Vagina (tissue), 2 donors: Measurements from ENCODE around the gene RPH3AL. TPM values are rescaled to one million over a fixed set of nuclear protein-coding genes. Genes with fewer than 3 reads are reported as not detected.

Source experiments
- DNase-seq, 2 donors: peaks; one replicate each; pipeline ENCODE4 v3.0.0-alpha.2; 2017; ENCODE audit errors: extremely low spot score in 2 of 2
- H3K27ac ChIP-seq: fragments of 200-600 bp; sonication (generic); one replicate; pipeline ENCODE4 v1.5.1; 2019
- H3K27me3 ChIP-seq: fragments of 200-600 bp; sonication (generic); one replicate; pipeline ENCODE4 v1.5.1; 2019
- H3K36me3 ChIP-seq, 2 donors: fragments of 200-600 bp; sonication (generic); one replicate each; pipeline ENCODE4 v1.5.1; 2017 to 2019
- H3K4me1 ChIP-seq: fragments of 200-600 bp; sonication (generic); one replicate; pipeline ENCODE4 v1.5.1; 2019
- H3K4me3 ChIP-seq, 2 donors: fragments of 200-600 bp; sonication (generic); 1 replicate in 1 of 2; 2 replicates in 1 of 2; pipeline ENCODE4 v1.5.1; 2016 to 2019
- H3K9me3 ChIP-seq: fragments of 200-600 bp; sonication (generic); one replicate; pipeline ENCODE4 v1.5.1; 2019
- CTCF ChIP-seq, 3 experiments: fragments of 450-650 bp in 2 of 3; fragments of 200-600 bp in 1 of 3; sonication (generic) in 1 of 3; IDR thresholded peaks; one replicate each; pipeline ENCODE4 v1.5.1; 2017 to 2019; ENCODE audit warnings: antibody characterized with exemption in 3 of 3, mild to moderate bottlenecking in 2 of 3, moderate library complexity in 2 of 3
- POLR2A ChIP-seq, 2 donors: fragments of 450-650 bp; IDR thresholded peaks; one replicate each; pipeline ENCODE4 v1.6.1; 2017; ENCODE audit warnings: antibody characterized with exemption in 2 of 2, mild to moderate bottlenecking in 2 of 2, moderate library complexity in 2 of 2
- POLR2AphosphoS5 ChIP-seq, 2 donors: sonication (generic); formaldehyde crosslinking; IDR thresholded peaks; one replicate each; pipeline ENCODE4 v1.9.0; 2017; ENCODE audit warnings: antibody characterized with exemption in 2 of 2, mild to moderate bottlenecking in 2 of 2, low read depth in 1 of 2; ENCODE audit not compliant: insufficient read depth in 1 of 2
- intact Hi-C: fragments of 100-400 bp; cut with DNase I; formaldehyde crosslinking; loops from one replicate; pipeline ENCODE4 v1.15.1; 2023
- total RNA-seq: library from RNA; depleted of rRNA; stranded (reverse); fragments of >200 nt; gene quantifications from one replicate; pipeline ENCODE4 v1.2.3, GENCODE V29; 2016

Gene RPH3AL
- total RNA-seq, 1 donor from 2014 or later = 43.5 TPM

- no peak for DNase-seq
- H3K4me3 ChIP-seq = no peak overlapping the region
- H3K27ac ChIP-seq = no peak overlapping the region
- H3K9me3 ChIP-seq = no peaks in the 10 kb centered on the region
- no peaks in the 10 kb centered on the region for H3K36me3 ChIP-seq
- intact Hi-C loops = no loop called here
- TF ChIP-seq CTCF (IDR thresholded peaks at IDR 0.05) (no peak), POLR2A (IDR thresholded peaks at IDR 0.05) (no peak), POLR2AphosphoS5 (IDR thresholded peaks at IDR 0.05; ENCODE audit: insufficient read depth in 1 of 2, low read depth in 1 of 2) (no peak)
- no peaks in the 10 kb centered on the region for H3K4me1 ChIP-seq
- H3K27me3 ChIP-seq = no peaks in the 10 kb centered on the region
Measured at GRCh38 chr17:231966-232807, 120.4 kb downstream of the RPH3AL start.

GRCh38 chr17:231191-231965, 121.2 kb downstream of the RPH3AL start:
- Histone ChIP-seq H3K9me3 (no peaks in the 10 kb centered on the region), H3K4me3 (no peak overlapping the region), H3K36me3 (no peaks in the 10 kb centered on the region), H3K4me1 (no peaks in the 10 kb centered on the region), H3K27me3 (no peaks in the 10 kb centered on the region), H3K27ac (no peak overlapping the region)
- intact Hi-C loops = no loop called here
- no peak for DNase-seq
- TF ChIP-seq POLR2A (IDR thresholded peaks at IDR 0.05) (no peak), CTCF (IDR thresholded peaks at IDR 0.05) (no peak), POLR2AphosphoS5 (IDR thresholded peaks at IDR 0.05; ENCODE audit: insufficient read depth in 1 of 2, low read depth in 1 of 2) (no peak)

- intact Hi-C loops = no loop called here
- DNase-seq = no peak
- TF ChIP-seq POLR2AphosphoS5 (IDR thresholded peaks at IDR 0.05; ENCODE audit: insufficient read depth in 1 of 2, low read depth in 1 of 2) (no peak), POLR2A (IDR thresholded peaks at IDR 0.05) (no peak), CTCF (IDR thresholded peaks at IDR 0.05) (no peak)
- Histone ChIP-seq H3K27me3 (no peaks in the 10 kb centered on the region), H3K4me3 (no peak overlapping the region), H3K27ac (no peak overlapping the region), H3K4me1 (no peaks in the 10 kb centered on the region), H3K36me3 (no peaks in the 10 kb centered on the region), H3K9me3 (no peaks in the 10 kb centered on the region)
Measured at GRCh38 chr17:230395-230770, 122.2 kb downstream of the RPH3AL start.

GRCh38 chr17:229709-230394, 122.8 kb downstream of the RPH3AL start:
- H3K27me3 ChIP-seq = no peaks in the 10 kb centered on the region
- DNase-seq = no peak
- TF ChIP-seq CTCF (IDR thresholded peaks at IDR 0.05) (no peak), POLR2A (IDR thresholded peaks at IDR 0.05) (no peak), POLR2AphosphoS5 (IDR thresholded peaks at IDR 0.05; ENCODE audit: insufficient read depth in 1 of 2, low read depth in 1 of 2) (no peak)
- no peaks in the 10 kb centered on the region for H3K9me3 ChIP-seq
- intact Hi-C loops = no loop called here
- H3K4me1 ChIP-seq = no peaks in the 10 kb centered on the region
- H3K36me3 ChIP-seq = no peaks in the 10 kb centered on the region
- H3K27ac ChIP-seq = no peak overlapping the region
- no peak overlapping the region for H3K4me3 ChIP-seq
